BE2C (cell line): ENCODE measurements around the gene CNTD1. TPM values are rescaled to one million over a fixed set of nuclear protein-coding genes. Genes with fewer than 3 reads are reported as not detected.

ENCODE experiments used
- DNase-seq: peaks from one replicate; pipeline ENCODE4 v3.0.0-alpha.2; 2020
- H3K27me3 ChIP-seq: fragments of 250-450 bp; sonication (Bioruptor Pico); 2 replicates; pipeline ENCODE4 v1.5.1; 2020; ENCODE audit warnings: mild to moderate bottlenecking
- H3K36me3 ChIP-seq: fragments of 250-450 bp; sonication (Bioruptor Pico); 2 replicates; pipeline ENCODE4 v1.5.1; 2020; ENCODE audit warnings: mild to moderate bottlenecking
- H3K4me1 ChIP-seq: fragments of 250-450 bp; sonication (Bioruptor Pico); 2 replicates; pipeline ENCODE4 v1.5.1; 2020
- H3K4me3 ChIP-seq: 2 replicates; pipeline ENCODE4 v1.5.1; 2011; ENCODE audit warnings: low read depth, low read length
- H3K9me3 ChIP-seq: fragments of 250-450 bp; sonication (Bioruptor Pico); 2 replicates; pipeline ENCODE4 v1.5.1; 2020
- CTCF ChIP-seq: IDR thresholded peaks from 2 replicates; pipeline ENCODE4 v1.5.1; 2012; ENCODE audit warnings: mild to moderate bottlenecking, low read depth, low read length
- polyA plus RNA-seq: library from polyadenylated mRNA; unstranded; fragments of >200 nt; gene quantifications from one replicate; pipeline ENCODE4 v1.2.1, GENCODE V29; 2012; ENCODE audit warnings: low read depth, missing spikeins; ENCODE audit not compliant: insufficient read length, insufficient read depth

Gene CNTD1
- 0.85 TPM for polyA plus RNA-seq

DNA sequence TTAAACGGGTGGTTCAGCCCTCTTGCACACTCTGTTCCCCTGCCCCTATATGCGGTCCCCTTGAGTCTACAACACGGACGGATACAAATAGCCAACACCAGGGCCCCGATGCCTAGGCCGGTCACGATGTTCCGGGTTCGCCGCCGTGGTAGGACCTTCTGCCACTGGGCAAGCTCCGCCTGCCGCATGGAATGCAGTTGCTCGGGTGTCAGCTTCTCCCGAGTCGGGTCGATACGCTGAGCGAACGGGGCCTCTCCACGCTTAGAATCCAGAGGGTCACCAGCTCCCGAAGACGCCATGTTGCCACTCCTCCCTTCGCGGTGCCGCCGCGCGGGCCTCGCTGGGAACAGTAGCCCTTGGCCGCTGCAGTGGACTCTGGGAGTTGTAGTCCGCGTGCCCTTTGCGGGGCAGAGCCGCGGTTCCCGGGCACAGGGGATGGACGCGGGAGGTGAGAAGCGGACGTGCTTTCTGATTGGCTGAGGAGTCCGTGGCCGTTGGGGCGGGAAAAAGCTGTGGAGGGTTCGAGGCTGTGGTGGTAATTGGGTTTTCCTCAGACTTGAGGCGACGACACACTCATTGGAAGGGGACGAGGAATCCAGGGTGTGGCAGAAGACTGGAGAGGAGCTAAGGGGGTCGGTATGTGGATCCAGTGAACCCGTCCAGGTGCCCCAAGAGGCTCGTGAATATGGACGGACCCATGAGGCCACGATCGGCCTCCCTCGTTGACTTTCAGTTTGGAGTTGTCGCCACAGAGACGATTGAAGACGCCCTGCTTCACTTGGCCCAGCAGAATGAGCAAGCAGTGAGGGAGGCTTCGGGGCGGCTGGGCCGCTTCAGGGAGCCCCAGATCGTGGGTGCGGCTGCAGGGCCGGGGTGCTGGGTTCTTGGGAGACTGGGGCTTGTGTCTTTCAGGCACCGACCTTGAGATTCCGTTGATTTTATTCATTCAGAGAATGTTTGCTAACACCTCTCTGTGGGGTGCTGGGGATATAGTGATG lies at the start of gene CNTD1, which contains the start of gene COA3:
Gene CNTD1 (plus strand): TSS at position 479 of the 998 bp plus-strand sequence. CDS start 207 bp downstream, at position 686.
Gene COA3 (minus strand): TSS at position 322 of the 998 bp plus-strand sequence. CDS start 23 bp downstream, at position 299.
- no peak for TF ChIP-seq CTCF

DNA sequence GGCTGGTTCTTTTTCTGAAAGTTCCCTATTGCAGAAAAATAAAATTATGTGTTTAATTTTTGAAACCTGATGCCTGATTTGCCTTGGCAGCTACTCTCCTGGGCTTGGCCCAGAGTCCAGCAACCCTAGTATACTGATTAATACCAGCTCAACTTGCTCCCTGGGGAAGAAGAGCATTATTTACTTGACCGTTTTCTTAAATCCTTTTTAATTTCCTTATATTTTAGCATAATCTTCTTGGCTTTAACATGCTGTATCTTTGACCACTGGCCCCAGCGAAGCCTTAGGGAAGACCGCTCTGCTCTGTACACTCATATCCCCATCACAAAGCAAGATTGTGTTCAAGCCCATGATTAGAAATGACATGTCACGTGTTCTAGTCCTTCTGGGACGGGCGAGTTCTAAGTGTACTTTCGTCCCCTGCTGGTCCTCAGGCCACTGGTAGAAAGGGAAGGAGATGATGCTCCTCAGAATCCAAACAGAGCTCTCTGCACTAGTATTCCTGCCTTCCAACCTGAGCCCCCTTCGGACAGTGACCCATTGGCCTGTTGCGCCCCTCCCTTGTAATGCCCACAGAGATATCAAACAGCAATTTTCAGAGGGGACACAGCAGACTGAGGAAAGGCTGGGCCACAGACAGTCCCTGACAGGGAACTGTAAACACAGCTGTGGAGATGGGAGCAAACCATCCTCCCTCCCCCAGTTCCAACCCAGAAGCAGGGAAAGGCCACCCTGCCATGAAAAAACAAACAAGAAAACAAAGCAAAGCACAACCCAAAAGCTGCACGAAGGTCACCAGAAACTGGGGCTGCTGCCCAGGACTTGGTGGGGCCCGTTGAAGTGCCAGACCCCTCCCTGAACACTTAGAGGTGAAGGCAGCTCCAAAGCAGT lies 49.5 kb upstream of the CNTD1 start:
- DNase-seq: no peak
- no peak overlapping the region for H3K4me3 ChIP-seq
- TF ChIP-seq CTCF: no peak
- no peaks in the 10 kb centered on the region for H3K27me3 ChIP-seq
- peaks cover 4% of the 10 kb centered on the region for H3K9me3 ChIP-seq
- H3K36me3 ChIP-seq: no peaks in the 10 kb centered on the region
- H3K4me1 ChIP-seq: no peaks in the 10 kb centered on the region

More for the DNA sequence above, at the start of gene CNTD1, which contains the start of gene COA3:
- H3K4me1 ChIP-seq: no peaks in the 10 kb centered on the region
- H3K4me3 ChIP-seq: peak within 1 kb of the TSS; percentile 95
- peak; percentile 93 for DNase-seq
- H3K9me3 ChIP-seq: peaks cover 6% of the 10 kb centered on the region
- peaks cover 18% of the 10 kb centered on the region for H3K27me3 ChIP-seq
- H3K36me3 ChIP-seq: no peaks in the 10 kb centered on the region

DNA sequence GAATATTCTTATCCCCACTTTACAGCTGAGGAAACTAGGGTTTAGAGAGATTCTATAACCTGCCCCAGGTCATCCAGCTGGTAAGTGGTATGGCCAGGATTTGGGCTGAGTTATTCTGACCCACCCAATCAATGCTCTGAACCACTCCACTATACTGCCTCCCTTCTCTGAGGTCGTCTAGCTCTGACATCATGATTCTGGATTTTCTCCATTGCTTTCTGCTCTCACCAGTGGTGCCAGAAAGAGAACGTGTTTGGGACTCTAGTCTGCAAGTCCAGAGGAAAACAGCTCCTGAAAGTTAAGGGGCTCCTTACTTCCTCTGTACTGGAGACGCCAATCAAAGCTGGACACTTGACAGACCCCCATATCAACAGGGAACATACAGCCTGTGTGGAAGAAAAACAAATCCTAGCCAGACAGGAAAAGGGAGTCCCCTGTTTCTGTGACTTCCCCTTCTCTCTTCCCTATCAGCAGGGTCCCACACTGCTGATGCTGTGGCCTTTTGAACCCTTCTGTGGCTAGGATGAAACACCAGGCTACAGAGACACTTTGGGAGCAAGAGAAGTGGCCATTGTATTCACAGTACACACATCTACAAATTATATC lies 47.8 kb upstream of the CNTD1 start:
- Histone ChIP-seq H3K9me3 (no peaks in the 10 kb centered on the region), H3K4me1 (no peaks in the 10 kb centered on the region), H3K27me3 (no peaks in the 10 kb centered on the region), H3K36me3 (no peaks in the 10 kb centered on the region), H3K4me3 (no peak overlapping the region)
- no peak for DNase-seq
- TF ChIP-seq CTCF: no peak

DNA sequence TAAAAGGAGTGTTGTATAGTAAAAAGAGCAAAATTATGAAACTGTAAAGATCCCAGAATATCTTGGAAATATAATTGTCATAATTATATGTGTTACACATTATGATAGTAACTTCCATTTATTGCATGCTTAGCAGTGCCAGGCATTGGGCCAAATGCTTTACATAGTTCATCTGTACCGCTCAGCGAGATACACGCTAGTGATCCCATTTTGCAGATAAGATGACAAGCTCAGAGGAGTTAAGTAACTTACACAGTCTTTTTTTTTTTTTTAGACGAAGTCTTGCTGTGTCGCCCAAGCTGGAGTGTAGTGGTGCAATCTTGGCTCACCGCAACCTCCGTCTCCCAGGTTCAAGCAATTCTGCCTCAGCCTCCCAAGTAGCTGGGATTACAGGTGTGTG lies 47.0 kb upstream of the CNTD1 start:
- no peak for TF ChIP-seq CTCF
- no peak overlapping the region for H3K4me3 ChIP-seq
- no peak for DNase-seq
- no peaks in the 10 kb centered on the region for H3K9me3 ChIP-seq
- no peaks in the 10 kb centered on the region for H3K27me3 ChIP-seq
- no peaks in the 10 kb centered on the region for H3K36me3 ChIP-seq
- H3K4me1 ChIP-seq: no peaks in the 10 kb centered on the region

GRCh38 chr17:42754782-42755181 lies 43.9 kb upstream of the CNTD1 start:
- no peak overlapping the region for H3K4me3 ChIP-seq
- H3K36me3 ChIP-seq: no peaks in the 10 kb centered on the region
- TF ChIP-seq CTCF: no peak
- no peaks in the 10 kb centered on the region for H3K4me1 ChIP-seq
- no peaks in the 10 kb centered on the region for H3K27me3 ChIP-seq
- DNase-seq: no peak
- no peaks in the 10 kb centered on the region for H3K9me3 ChIP-seq
